KBM-7 (cell line): ENCODE data around the gene CEBPG.

ENCODE experiments used
- DNase-seq: peaks from one replicate; pipeline ENCODE4 v3.0.0-alpha.2; 2015
- in situ Hi-C: fragments of 300-500 bp; cut with MboI; formaldehyde crosslinking; loops from 2 replicates; pipeline ENCODE4 v1.14.3; 2020; ENCODE audit warnings: low sequenced_read_pairs, low pct_unique_long_range_greater_than_20kb, mixed read lengths

Gene CEBPG

DNA sequence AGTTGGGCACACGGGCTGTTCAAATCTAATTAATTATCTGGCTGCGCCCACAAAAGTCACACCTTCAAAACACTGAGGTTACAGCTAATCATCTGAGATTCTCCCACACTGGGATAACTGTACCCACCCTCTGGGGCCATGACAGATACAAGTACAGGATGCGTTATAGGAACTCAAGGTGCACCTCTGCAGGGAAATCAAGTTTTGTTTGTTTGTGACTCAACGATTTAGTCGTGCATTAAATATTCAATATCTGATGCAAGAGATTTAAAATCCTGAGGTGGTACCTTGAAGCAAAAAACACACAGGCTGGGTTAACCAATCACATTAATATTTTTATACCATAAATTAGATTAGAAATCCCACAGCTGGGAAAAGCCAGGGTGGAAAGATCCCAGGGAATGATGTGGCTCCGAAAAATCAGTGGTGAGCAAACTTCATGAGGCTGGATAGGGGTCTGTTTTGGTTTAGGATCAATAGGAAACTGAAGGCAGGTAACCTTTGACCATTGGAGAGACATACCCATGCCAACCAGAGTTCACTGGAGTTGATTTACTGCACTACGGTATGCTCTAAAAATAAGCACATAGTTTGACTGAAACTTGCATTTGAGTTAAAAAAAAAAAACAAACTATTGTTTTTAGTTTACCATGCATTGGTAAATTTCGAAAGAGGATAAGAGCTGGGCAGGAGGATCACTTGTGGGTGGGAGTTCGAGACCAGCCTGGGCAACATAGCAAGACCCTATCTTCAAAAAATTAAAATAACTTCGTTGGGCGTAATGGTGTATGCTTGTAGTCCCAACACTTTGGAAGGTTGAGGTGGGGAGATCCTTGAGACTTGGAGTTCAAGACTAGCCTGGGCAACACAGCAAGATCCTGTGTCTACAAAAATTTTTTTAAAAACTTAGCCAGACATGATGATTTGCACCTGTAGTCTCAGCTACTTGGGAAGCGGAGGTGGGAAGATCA lies 23.9 kb upstream of the CEBPG start:
- DNase-seq: no peak
- in situ Hi-C loops: no loop called here

DNA sequence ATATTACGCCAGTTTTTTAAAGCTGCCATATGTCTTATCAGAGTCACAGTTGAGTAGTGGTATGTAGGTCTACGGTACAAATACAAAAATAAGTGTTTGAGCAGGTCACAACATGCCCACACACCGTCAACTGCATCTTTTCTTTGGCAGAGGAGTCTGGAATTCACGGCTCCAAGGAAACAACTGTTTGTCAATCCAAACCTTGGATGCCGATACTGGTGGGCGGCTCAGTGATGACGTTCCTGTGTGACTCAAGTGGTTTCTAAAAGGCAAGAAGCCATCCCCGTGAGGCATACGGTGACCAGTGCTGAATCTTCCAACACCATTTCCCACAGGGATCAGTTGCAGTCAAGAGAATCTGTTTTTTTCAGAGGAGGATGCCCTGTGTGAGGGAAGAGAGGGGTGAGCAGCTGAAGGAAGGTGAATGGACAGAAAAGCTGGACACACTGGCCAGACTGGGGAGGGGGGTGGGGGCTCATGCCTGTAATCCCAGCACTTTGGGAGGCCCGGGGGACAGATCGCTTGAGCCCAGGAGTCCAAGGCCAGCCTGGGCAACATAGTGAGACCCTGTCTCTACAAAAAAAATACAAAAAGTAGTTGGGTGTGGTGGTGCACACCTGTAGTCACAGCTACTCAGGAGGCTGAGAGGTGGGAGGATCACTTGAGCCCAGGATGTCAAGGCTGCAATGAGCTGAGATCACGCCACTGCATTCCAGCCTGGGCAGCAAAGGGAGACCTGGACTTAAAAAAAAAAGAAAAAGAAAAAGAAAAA lies 22.8 kb upstream of the CEBPG start:
- DNase-seq: no peak
- in situ Hi-C loops: no loop called here

- no peak for DNase-seq
- in situ Hi-C loops: no loop called here
Observed at GRCh38 chr19:33355535-33355934, 18.0 kb upstream of the CEBPG start.

DNA sequence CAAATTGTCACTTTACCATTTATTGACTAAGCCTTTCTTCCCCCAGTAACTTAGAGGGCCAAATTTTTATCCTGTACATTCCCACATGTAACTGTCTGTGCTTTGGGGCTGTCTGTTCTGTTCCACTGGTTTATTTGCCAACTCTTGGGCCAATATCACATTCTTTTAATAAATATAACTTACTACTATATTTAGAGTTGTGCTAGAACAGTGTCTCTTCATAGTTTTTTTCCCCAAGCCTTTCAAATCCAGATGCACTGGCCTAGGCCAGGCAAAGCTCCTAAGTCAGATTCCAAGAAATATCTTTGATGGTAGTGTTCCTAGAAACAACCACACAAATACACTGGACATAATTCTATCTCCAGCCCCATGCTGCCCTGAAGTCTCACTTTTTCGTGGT lies 16.0 kb upstream of the CEBPG start:
- in situ Hi-C loops: no loop called here
- no peak for DNase-seq

DNA sequence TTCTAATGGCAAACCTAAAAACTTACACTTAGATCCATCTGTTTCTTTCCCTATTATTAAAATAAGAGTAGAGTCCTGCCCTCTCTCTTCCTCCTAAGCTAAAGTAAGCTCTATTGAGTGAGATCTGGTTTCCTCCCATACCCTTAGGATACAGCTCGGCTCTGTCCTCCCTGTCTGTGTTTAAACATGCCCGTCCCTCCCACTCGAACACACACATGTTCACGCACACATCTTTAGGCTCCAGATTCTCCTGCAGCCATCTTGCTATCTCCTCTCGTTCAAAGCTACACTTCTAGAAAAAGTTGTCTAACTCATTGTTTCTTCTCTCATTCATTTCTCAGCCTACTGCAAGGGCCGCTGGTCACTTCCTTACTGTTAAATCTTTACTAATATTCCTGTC lies 15.1 kb upstream of the CEBPG start:
- in situ Hi-C loops: no loop called here
- no peak for DNase-seq

GRCh38 chr19:33359581-33359980 lies 13.9 kb upstream of the CEBPG start:
- in situ Hi-C loops: no loop called here
- no peak for DNase-seq

DNA sequence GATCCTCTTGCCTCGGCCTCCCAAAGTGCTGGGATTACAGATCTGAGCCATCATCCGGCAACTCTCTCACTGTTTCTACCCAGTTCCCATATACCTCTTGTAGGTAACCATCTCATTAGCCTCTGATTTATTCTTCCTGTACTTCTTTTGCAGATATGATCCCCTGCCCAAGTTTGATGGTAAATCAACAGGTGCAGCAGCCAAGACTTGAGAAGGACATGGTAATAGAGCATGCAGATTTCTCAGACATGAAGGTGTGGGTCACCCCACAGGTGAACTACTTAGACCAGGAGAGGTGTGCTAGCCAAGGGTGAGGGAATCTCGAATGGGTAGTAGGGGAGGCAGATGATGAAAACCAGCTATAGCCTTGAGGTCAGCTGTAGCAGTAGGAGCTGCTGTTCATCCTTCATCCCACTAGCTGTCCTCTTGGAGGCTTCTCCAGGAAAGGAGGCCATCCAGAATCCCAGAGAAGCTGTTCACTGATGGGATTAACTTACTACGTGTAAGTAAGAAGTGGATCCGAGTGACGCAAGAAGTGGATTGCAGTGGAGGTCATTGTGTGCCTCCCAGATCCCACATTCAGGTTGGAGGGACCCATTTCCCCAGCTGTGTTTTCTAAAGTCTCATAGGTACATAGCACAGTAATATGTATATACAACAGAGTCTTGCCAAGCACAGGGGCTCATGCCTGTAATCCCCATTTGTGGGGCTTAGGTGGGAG lies 10.8 kb upstream of the CEBPG start:
- in situ Hi-C loops: no loop called here
- DNase-seq: no peak

DNA sequence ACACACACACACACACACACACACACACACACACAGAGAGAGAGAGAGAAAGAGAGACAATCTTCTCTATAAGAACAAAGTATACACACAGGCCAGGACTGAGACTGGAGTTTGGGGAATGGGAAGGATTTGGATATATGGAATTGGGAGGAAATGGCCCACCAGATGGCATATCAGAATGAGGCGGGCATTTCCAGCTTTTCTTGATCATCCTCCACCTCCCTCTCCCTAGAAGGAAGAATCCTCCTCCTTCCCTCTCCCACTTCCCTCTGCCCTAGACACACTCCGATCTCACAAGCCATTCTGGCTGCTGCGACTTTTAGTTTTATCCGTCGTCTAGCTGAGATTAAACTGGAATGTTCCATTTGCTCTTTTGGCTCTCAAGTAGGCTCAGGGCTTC lies 10.0 kb upstream of the CEBPG start:
- DNase-seq: no peak
- in situ Hi-C loops: no loop called here

DNA sequence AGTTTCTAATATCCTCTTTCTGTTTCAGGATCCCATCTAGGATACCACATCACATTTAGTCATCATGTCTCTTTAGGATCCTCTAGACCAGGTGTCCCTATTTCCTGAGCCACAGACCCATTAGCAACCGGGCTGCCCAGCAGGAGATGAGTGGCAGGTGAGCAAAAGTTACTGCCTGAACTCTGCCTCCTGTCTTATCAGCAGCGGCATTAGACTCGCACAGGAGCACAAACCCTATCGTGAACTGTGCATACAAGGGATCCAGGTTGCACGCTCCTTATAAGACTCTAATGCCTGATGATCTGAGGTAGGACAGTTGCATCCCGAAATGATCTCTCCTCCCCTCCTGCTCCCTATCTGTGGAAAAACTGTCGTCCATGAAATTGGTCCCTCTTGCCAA lies 7.8 kb upstream of the CEBPG start:
- DNase-seq: no peak
- in situ Hi-C loops: no loop called here

- in situ Hi-C loops: no loop called here
- no peak for DNase-seq
Observed at GRCh38 chr19:33366127-33366526, 7.4 kb upstream of the CEBPG start.

DNA sequence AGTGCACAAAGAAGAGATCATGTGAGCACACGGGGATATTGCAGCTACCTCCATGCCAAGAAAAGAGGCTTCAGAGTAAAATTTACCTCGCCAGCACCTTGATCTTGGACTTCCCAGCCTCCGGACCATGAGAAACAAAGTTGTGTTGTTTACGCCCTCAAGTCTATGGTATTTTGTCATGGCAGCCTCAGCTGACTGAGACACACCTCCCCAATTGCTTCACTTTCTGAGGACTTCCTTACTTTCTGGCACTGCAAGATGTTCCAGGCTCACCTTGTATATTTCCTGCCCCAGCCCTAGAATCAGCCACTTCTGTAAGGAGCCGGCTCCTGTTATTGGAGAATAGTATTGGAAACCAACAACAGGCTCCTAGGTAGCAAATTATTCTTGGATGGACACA lies 6.6 kb upstream of the CEBPG start:
- no peak for DNase-seq
- in situ Hi-C loops: no loop called here

- DNase-seq: no peak
- in situ Hi-C loops: no loop called here
Observed at GRCh38 chr19:33368074-33368864, 5.2 kb upstream of the CEBPG start.

DNA sequence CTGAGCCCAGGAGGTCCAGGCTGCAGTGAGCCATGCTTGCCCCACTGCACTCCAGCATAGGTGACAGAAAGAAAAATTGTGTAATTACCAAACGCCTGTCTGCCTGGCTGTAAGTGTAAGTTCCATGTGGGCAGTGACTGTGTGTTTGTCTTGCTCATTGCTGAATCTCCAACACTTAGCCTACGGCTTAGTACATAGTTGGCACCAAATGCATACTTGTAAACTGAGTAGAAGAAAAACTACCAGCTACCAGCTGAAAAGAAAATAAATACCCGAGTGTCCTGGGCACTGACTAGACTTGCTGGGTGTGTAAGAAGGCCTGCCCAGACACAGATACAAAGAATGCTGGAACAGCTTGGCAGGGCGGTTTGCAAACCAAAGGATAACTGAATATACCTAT lies 2.7 kb upstream of the CEBPG start:
- in situ Hi-C loops: no loop called here
- no peak for DNase-seq

DNA sequence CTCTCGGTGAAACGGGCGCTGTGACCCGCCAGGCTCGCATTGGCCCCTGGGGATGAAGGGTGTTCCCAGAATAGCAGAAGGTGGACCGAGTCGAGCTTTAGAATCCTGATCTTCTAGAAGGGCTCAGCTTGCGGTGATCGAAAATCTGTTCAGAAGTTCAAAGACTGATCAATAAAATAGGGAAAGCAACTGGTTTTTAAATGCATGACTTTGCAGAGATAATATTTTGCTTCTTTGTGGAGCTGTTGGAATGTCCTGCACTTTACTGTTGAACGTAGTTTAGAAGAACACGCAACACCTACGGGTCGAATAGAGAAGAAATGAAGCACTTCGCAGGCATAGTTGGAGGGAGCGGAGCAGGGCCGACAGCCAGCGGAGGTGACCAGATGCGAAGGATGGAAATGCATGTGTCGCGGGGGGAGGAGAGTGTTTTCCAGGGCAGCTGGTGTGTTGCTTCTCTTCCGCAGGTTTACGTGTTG lies 766 bp downstream of the CEBPG start:
- DNase-seq: peak; percentile 45
- in situ Hi-C loops: no loop called here

DNA sequence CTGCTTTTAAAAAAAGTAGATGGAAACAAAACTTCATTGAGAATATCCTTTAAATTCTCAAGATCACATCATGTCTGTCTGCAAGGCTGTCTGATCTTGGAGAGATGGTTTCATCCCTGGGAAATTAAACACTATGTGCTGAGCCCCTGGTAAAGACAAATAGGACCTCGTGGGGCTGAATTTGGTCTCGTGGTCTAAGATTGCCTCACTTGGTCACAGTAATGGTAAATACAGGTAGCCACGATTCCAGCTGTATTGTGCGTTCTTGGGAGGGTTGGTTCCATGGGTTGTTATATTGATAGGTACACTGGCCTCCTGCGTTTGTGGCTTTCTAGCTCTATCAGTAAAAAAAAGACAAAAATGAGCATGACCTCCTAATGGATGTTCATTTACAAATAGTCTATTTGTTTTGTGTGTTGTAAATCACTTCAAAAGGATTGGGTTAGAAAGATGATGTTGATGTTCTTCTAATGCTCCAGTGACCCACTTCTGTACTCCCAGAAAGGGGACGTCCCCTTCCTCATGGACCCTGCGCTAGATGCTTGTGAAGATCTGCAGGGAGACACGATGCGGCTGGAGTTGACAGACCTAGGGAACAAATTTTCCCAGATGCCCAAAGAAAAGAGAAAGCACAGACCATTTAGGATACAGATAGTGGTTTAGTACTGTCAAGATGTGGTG lies 1.8 kb downstream of the CEBPG start:
- in situ Hi-C loops: no loop called here
- DNase-seq: no peak

DNA sequence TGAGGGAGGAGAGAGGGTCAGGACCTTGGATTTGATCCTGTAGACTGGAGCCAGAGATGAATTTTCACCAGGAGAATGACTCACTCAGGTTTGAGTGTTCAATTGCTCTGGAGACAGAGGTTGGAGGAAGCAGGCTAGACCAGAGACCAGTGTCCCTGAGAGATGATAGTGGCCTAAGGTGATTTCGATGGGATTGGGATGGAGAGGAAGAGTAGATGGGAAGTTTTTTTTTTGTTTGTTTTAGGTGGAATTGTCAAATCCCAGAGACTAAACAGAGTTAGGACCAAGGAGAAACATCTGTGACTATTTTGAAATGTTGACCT lies 2.3 kb downstream of the CEBPG start:
- DNase-seq: no peak
- in situ Hi-C loops: no loop called here

DNA sequence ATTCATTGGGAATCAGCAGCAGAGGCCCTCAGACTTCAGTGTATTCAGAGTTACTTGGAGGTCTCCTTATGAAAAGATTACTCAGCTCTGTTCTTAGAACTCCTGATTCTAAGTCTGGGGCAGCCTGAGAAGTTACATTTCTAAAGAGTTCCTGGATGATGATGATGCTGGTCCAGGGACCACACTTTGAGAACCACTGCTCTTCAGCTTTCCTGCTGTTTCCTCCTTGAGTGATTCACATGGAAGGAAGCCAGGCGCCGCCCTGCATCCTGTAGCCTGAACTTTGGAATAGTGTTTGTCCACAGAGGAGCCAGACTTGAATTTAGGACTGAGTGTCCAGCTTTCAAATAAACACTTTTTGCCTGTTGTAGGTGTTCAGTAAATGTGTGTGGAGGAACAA lies 2.9 kb downstream of the CEBPG start:
- in situ Hi-C loops: no loop called here
- no peak for DNase-seq

- DNase-seq: no peak
- in situ Hi-C loops: no loop called here
Observed at GRCh38 chr19:33376941-33377557, 3.5 kb downstream of the CEBPG start.
